Body of pancreas (tissue), 4 donors: Measurements from ENCODE around the gene GALNT7.

Experiments
- POLR2A ChIP-seq, 3 donors: fragments of 450-650 bp; IDR thresholded peaks; one replicate each; pipeline ENCODE4 v1.6.1; 2016; ENCODE audit warnings: antibody characterized with exemption in 3 of 3, mild to moderate bottlenecking in 2 of 3
- TF ChIP-seq, protein P1 (sequence below), 7 experiments: fragments of 450-650 bp in 4 of 7; fragments of 200-600 bp in 3 of 7; sonication (generic) in 3 of 7; IDR thresholded peaks; one replicate each; pipeline ENCODE4 v1.5.1; 2016 to 2019; ENCODE audit warnings: antibody characterized with exemption in 7 of 7

DNA sequence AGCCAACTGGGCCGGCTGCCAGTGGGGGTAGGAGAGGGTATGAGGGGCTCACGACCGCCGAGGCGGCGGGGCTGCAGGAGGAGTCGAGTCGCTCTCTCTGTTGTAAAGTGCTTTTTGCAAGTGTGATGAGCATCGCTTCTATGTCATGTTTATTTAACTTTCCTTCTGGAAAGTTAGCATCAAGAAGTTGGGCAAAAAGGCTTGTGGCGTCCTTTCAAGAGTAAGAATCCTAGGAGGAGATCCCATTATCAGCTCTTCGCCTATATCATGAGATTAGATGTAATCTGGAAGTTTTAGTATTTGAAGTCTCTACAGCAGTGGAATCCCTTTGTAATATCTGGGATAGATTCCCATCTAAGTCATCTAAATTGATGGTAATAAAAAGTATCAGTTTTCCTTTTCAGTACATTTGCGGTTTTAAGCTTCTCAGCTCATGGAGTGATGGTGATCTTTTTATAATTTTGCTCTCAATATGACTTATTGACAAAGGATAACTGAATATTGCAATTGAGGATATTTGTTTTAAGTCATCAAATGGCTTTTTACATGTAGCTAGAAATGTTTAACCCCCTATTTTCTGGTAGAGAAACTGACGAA is 1.7 kb downstream of the GALNT7 start:
- TF ChIP-seq, protein P1, sequence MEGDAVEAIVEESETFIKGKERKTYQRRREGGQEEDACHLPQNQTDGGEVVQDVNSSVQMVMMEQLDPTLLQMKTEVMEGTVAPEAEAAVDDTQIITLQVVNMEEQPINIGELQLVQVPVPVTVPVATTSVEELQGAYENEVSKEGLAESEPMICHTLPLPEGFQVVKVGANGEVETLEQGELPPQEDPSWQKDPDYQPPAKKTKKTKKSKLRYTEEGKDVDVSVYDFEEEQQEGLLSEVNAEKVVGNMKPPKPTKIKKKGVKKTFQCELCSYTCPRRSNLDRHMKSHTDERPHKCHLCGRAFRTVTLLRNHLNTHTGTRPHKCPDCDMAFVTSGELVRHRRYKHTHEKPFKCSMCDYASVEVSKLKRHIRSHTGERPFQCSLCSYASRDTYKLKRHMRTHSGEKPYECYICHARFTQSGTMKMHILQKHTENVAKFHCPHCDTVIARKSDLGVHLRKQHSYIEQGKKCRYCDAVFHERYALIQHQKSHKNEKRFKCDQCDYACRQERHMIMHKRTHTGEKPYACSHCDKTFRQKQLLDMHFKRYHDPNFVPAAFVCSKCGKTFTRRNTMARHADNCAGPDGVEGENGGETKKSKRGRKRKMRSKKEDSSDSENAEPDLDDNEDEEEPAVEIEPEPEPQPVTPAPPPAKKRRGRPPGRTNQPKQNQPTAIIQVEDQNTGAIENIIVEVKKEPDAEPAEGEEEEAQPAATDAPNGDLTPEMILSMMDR (IDR thresholded peaks at IDR 0.05): no peak
- no peak for TF ChIP-seq POLR2A (IDR thresholded peaks at IDR 0.05)
